Neuron (in vitro differentiated cells): ENCODE data around the gene ESR1.
"Not testable (repeated sequence)": the region's sequence is repeated elsewhere in the genome, so short reads cannot be mapped to it uniquely, and the experiment has no call there.

ENCODE experiments used
- H2AFZ ChIP-seq: one replicate; pipeline ENCODE4 v1.6.1; 2013; ENCODE audit warnings: low read depth, mild to moderate bottlenecking, inconsistent platforms, low read length, moderate library complexity
- H3K27me3 ChIP-seq: one replicate; pipeline ENCODE4 v1.6.1; 2013; ENCODE audit warnings: low read length; ENCODE audit not compliant: insufficient read depth
- H3K36me3 ChIP-seq: one replicate; pipeline ENCODE4 v1.6.1; 2013; ENCODE audit warnings: low read length; ENCODE audit not compliant: insufficient read depth
- H3K4me1 ChIP-seq: one replicate; pipeline ENCODE4 v1.6.1; 2013; ENCODE audit warnings: low read length; ENCODE audit not compliant: insufficient read depth
- H3K4me3 ChIP-seq: 2 replicates; pipeline ENCODE4 v1.5.1; 2013; ENCODE audit warnings: mild to moderate bottlenecking, low read length, moderate library complexity
- H3K9me3 ChIP-seq: one replicate; pipeline ENCODE4 v1.6.1; 2013; ENCODE audit warnings: low read length

Gene ESR1

GRCh38 chr6:151916075-151916474 lies 108.6 kb downstream of the ESR1 start:
- Histone ChIP-seq H3K4me1 (no peaks in the 10 kb centered on the region), H3K36me3 (no peaks in the 10 kb centered on the region), H3K4me3 (no peak overlapping the region), H2AFZ (no peak overlapping the region), H3K27me3 (no peaks in the 10 kb centered on the region), H3K9me3 (no peaks in the 10 kb centered on the region)

- no peaks in the 10 kb centered on the region for H3K9me3 ChIP-seq
- H3K4me3 ChIP-seq: no peak overlapping the region
- H3K36me3 ChIP-seq: no peaks in the 10 kb centered on the region
- H2AFZ ChIP-seq: no peak overlapping the region
- H3K4me1 ChIP-seq: no peaks in the 10 kb centered on the region
- no peaks in the 10 kb centered on the region for H3K27me3 ChIP-seq
Observed at GRCh38 chr6:151916680-151917164, 109.2 kb downstream of the ESR1 start.

- Histone ChIP-seq H3K36me3 (no peaks in the 10 kb centered on the region), H3K4me1 (no peaks in the 10 kb centered on the region), H3K4me3 (no peak overlapping the region), H2AFZ (no peak overlapping the region), H3K27me3 (no peaks in the 10 kb centered on the region), H3K9me3 (no peaks in the 10 kb centered on the region)
Observed at GRCh38 chr6:151917531-151918329, 110.2 kb downstream of the ESR1 start.

- no peaks in the 10 kb centered on the region for H3K9me3 ChIP-seq
- H3K4me1 ChIP-seq: no peaks in the 10 kb centered on the region
- no peak overlapping the region for H2AFZ ChIP-seq
- no peak overlapping the region for H3K4me3 ChIP-seq
- H3K27me3 ChIP-seq: no peaks in the 10 kb centered on the region
- H3K36me3 ChIP-seq: no peaks in the 10 kb centered on the region
Observed at GRCh38 chr6:151940307-151940706, 132.8 kb downstream of the ESR1 start.

GRCh38 chr6:151948002-151948743 lies 140.7 kb downstream of the ESR1 start:
- no peaks in the 10 kb centered on the region for H3K9me3 ChIP-seq
- H3K36me3 ChIP-seq: no peaks in the 10 kb centered on the region
- H2AFZ ChIP-seq: no peak overlapping the region
- H3K4me3 ChIP-seq: no peak overlapping the region
- no peaks in the 10 kb centered on the region for H3K4me1 ChIP-seq
- H3K27me3 ChIP-seq: no peaks in the 10 kb centered on the region

GRCh38 chr6:151958332-151958731 lies 150.8 kb downstream of the ESR1 start:
- H2AFZ ChIP-seq: no peak overlapping the region
- H3K4me3 ChIP-seq: no peak overlapping the region
- H3K4me1 ChIP-seq: no peaks in the 10 kb centered on the region
- H3K36me3 ChIP-seq: no peaks in the 10 kb centered on the region
- no peaks in the 10 kb centered on the region for H3K9me3 ChIP-seq
- H3K27me3 ChIP-seq: no peaks in the 10 kb centered on the region

GRCh38 chr6:151959086-151959485 lies 151.6 kb downstream of the ESR1 start:
- no peaks in the 10 kb centered on the region for H3K36me3 ChIP-seq
- no peaks in the 10 kb centered on the region for H3K4me1 ChIP-seq
- H2AFZ ChIP-seq: no peak overlapping the region
- H3K9me3 ChIP-seq: no peaks in the 10 kb centered on the region
- H3K27me3 ChIP-seq: no peaks in the 10 kb centered on the region
- no peak overlapping the region for H3K4me3 ChIP-seq

GRCh38 chr6:151961809-151962208 lies 154.3 kb downstream of the ESR1 start:
- Histone ChIP-seq H3K4me1 (no peaks in the 10 kb centered on the region), H3K36me3 (no peaks in the 10 kb centered on the region), H2AFZ (no peak overlapping the region), H3K9me3 (no peaks in the 10 kb centered on the region), H3K27me3 (no peaks in the 10 kb centered on the region), H3K4me3 (no peak overlapping the region)

- H3K4me3 ChIP-seq: no peak overlapping the region
- no peaks in the 10 kb centered on the region for H3K9me3 ChIP-seq
- no peaks in the 10 kb centered on the region for H3K27me3 ChIP-seq
Observed at GRCh38 chr6:151962246-151962846, 154.9 kb downstream of the ESR1 start.

GRCh38 chr6:151963001-151963400 lies 155.5 kb downstream of the ESR1 start:
- Histone ChIP-seq H3K9me3 (no peaks in the 10 kb centered on the region), H3K4me1 (no peaks in the 10 kb centered on the region), H3K27me3 (no peaks in the 10 kb centered on the region), H2AFZ (no peak overlapping the region), H3K36me3 (no peaks in the 10 kb centered on the region), H3K4me3 (no peak overlapping the region)

More at GRCh38 chr6:151962246-151962846, 154.9 kb downstream of the ESR1 start:
- H3K36me3 ChIP-seq: no peaks in the 10 kb centered on the region
- H2AFZ ChIP-seq: no peak overlapping the region
- no peaks in the 10 kb centered on the region for H3K4me1 ChIP-seq

- not testable (repeated sequence) for H3K9me3 ChIP-seq, H3K36me3 ChIP-seq, H3K4me1 ChIP-seq, H3K27me3 ChIP-seq, H3K4me3 ChIP-seq, H2AFZ ChIP-seq
Observed at GRCh38 chr6:151964412-151964811, 156.9 kb downstream of the ESR1 start.

- H3K36me3 ChIP-seq: no peaks in the 10 kb centered on the region
- no peaks in the 10 kb centered on the region for H3K4me1 ChIP-seq
- H3K27me3 ChIP-seq: no peaks in the 10 kb centered on the region
- no peaks in the 10 kb centered on the region for H3K9me3 ChIP-seq
- no peak overlapping the region for H2AFZ ChIP-seq
- H3K4me3 ChIP-seq: no peak overlapping the region
Observed at GRCh38 chr6:151974061-151974617, 166.7 kb downstream of the ESR1 start.

GRCh38 chr6:151975795-151976194 lies 168.3 kb downstream of the ESR1 start:
- H2AFZ ChIP-seq: no peak overlapping the region
- no peaks in the 10 kb centered on the region for H3K9me3 ChIP-seq
- no peaks in the 10 kb centered on the region for H3K4me1 ChIP-seq
- no peaks in the 10 kb centered on the region for H3K27me3 ChIP-seq
- H3K4me3 ChIP-seq: no peak overlapping the region
- H3K36me3 ChIP-seq: no peaks in the 10 kb centered on the region
